Right lobe of liver (tissue), 6 donors: Measurements from ENCODE around the gene CST3. TPM values are rescaled to one million over a fixed set of nuclear protein-coding genes. Genes with fewer than 3 reads are reported as not detected.

Experiments used
- ATAC-seq, 4 donors: fragments of 200-7000 bp; cut with Tn5 transposase; one replicate each; pipeline ENCODE4 v1.9.1; 2020; ENCODE audit warnings: mild to moderate bottlenecking in 4 of 4, moderate library complexity in 4 of 4
- DNase-seq, 3 donors: peaks; one replicate each; pipeline ENCODE4 v3.0.0-alpha.2; 2020
- H3K27ac ChIP-seq, 3 donors: fragments of 200-600 bp; one replicate each; pipeline ENCODE4 v1.8.0; 2022
- H3K27me3 ChIP-seq, 2 donors: fragments of 200-600 bp; one replicate each; pipeline ENCODE4 v1.8.0; 2022
- H3K36me3 ChIP-seq, 4 donors: fragments of 200-600 bp; sonication (generic) in 1 of 4; one replicate each; pipeline versions ENCODE4 v1.5.1 to v1.8.0; 2017 to 2022; ENCODE audit warnings: control low read depth in 1 of 4
- H3K4me1 ChIP-seq, 4 donors: fragments of 200-600 bp; sonication (generic) in 1 of 4; one replicate each; pipeline versions ENCODE4 v1.5.1 to v1.8.0; 2017 to 2022; ENCODE audit warnings: control low read depth in 1 of 4
- H3K4me3 ChIP-seq, 3 donors: fragments of 200-600 bp; one replicate each; pipeline ENCODE4 v1.8.0; 2022
- H3K9me3 ChIP-seq, 4 donors: fragments of 200-600 bp; sonication (generic) in 1 of 4; one replicate each; pipeline versions ENCODE4 v1.5.1 to v1.8.0; 2017 to 2022; ENCODE audit warnings: control low read depth in 1 of 4
- CTCF ChIP-seq, 4 donors: fragments of 200-600 bp in 3 of 4; fragments of 450-650 bp in 1 of 4; IDR thresholded peaks; one replicate each; pipeline versions ENCODE4 v1.5.1 to v1.8.0; 2016 to 2022; ENCODE audit warnings: antibody characterized with exemption in 4 of 4, mild to moderate bottlenecking in 2 of 4
- POLR2A ChIP-seq: fragments of 450-650 bp; IDR thresholded peaks from one replicate; pipeline ENCODE4 v1.6.1; 2017; ENCODE audit warnings: antibody characterized with exemption, mild to moderate bottlenecking
- WGBS: methylation state at CpG from one replicate; pipeline ENCODE4 v1.1.6; 2018; ENCODE audit warnings: low coverage, low lambda C conversion rate; ENCODE audit not compliant: insufficient coverage; ENCODE audit errors: missing lambda C conversion rate; 5-methylcytosine and 5-hydroxymethylcytosine counted together
- intact Hi-C, 2 donors: fragments of 100-400 bp; cut with DNase I; formaldehyde crosslinking; loops; one replicate each; pipeline versions ENCODE4 v1.11.2 to v1.14.1; 2022
- total RNA-seq, 6 experiments: library from RNA; depleted of rRNA in 2 of 6; stranded (reverse); fragments of >200 nt in 2 of 6; fragmentation: NEBNext Ultra II Directional in 3 of 6; extraction: Animal tissue kit (Norgen Biotek cat#: 25700) in 3 of 6; gene quantifications; one replicate each; pipeline versions ENCODE4 v1.1.0 to v1.2.4, GENCODE V29; 2016 to 2023
- donor health status: DM: no; HTN: yes; CAD: no.
- donor health status: DM: no; HTN: no; CAD: no.
- donor health status: DM: no; HTN: no; CAD: no.
- donor health status: DM: no; HTN: yes; CAD: no.
- donor health status: DM: no; HTN: yes; CAD: no.

The CST3 gene
- total RNA-seq, 6 experiments from 2014 or later = 504 to 1,394 (median 638) TPM

- intact Hi-C loops = no loop called here
- 56% methylated on average over 2 of the region's 2 CpGs for WGBS
- DNase-seq = no peak
- Histone ChIP-seq H3K4me3 (no peak overlapping the region), H3K4me1 (no peaks in the 10 kb centered on the region), H3K9me3 (no peaks in the 10 kb centered on the region), H3K27ac (no peak overlapping the region), H3K27me3 (no peaks in the 10 kb centered on the region), H3K36me3 (no peaks in the 10 kb centered on the region)
- ATAC-seq = no peak
- TF ChIP-seq CTCF (IDR thresholded peaks at IDR 0.05) = no peak
- TF ChIP-seq POLR2A = no peak
Observed at GRCh38 chr20:23612396-23612795, 25.4 kb downstream of the CST3 start.

- Histone ChIP-seq H3K9me3 (no peaks in the 10 kb centered on the region), H3K27me3 (no peaks in the 10 kb centered on the region), H3K4me1 (no peaks in the 10 kb centered on the region), H3K36me3 (no peaks in the 10 kb centered on the region), H3K27ac (no peak overlapping the region), H3K4me3 (no peak overlapping the region)
- WGBS = 83% methylated on average over 5 of the region's 5 CpGs
- ATAC-seq = no peak
- intact Hi-C loops = loop anchor here (10.0 kb wide), 2 partner anchors 165 to 265 kb away; no protein-coding TSS in a partner anchor
- TF ChIP-seq CTCF (IDR thresholded peaks at IDR 0.05) (no peak), POLR2A (no peak)
- no peak for DNase-seq
Observed at GRCh38 chr20:23609486-23610109, 28.2 kb downstream of the CST3 start.

- intact Hi-C loops = loop anchor here (10.0 kb wide), 2 partner anchors 164 to 264 kb away; no protein-coding TSS in a partner anchor
- Histone ChIP-seq H3K9me3 (no peaks in the 10 kb centered on the region), H3K27ac (no peak overlapping the region), H3K27me3 (no peaks in the 10 kb centered on the region), H3K4me3 (no peak overlapping the region), H3K36me3 (no peaks in the 10 kb centered on the region), H3K4me1 (no peaks in the 10 kb centered on the region)
- no peak for ATAC-seq
- DNase-seq = no peak
- TF ChIP-seq CTCF (IDR thresholded peaks at IDR 0.05) (no peak), POLR2A (no peak)
- WGBS = 60% methylated on average over 8 of the region's 18 CpGs
Observed at GRCh38 chr20:23608251-23608846, 29.4 kb downstream of the CST3 start.

GRCh38 chr20:23607497-23608245 lies 30.1 kb downstream of the CST3 start:
- intact Hi-C loops = loop anchor here (10.0 kb wide), 2 partner anchors 163 to 263 kb away; no protein-coding TSS in a partner anchor
- Histone ChIP-seq H3K4me3 (no peak overlapping the region), H3K27ac (no peak overlapping the region), H3K9me3 (no peaks in the 10 kb centered on the region), H3K4me1 (no peaks in the 10 kb centered on the region), H3K36me3 (no peaks in the 10 kb centered on the region), H3K27me3 (no peaks in the 10 kb centered on the region)
- WGBS = 90% methylated on average over 2 of the region's 14 CpGs
- TF ChIP-seq POLR2A (no peak), CTCF (IDR thresholded peaks at IDR 0.05) (no peak)
- ATAC-seq (no peak), DNase-seq (no peak)
